ENCODE results near the gene R3HCC1L.

The R3HCC1L gene

GRCh38 chr10:98212196-98212595 is 77.7 kb downstream of the R3HCC1L start:
- Histone ChIP-seq H2AFZ (ENCODE audit: low read length) (no peak overlapping the region), H3K9me3 (ENCODE audit: insufficient read depth, low read depth, low read length) (0 out of 2 replicates have a peak, but pooled peaks cover 3% of the 10 kb centered on the region), H3K4me1 (ENCODE audit: insufficient read depth, low read length, poor library complexity, severe bottlenecking) (no peaks in the 10 kb centered on the region), H3K9ac (ENCODE audit: low read depth, low read length, poor library complexity, severe bottlenecking) (no peak overlapping the region), H3K36me3 (ENCODE audit: insufficient read depth, low read length) (peaks cover 31% of the 10 kb centered on the region), H3K27me3 (ENCODE audit: insufficient read depth, low read length, poor library complexity, severe bottlenecking) (no peaks in the 10 kb centered on the region), H3K4me2 (ENCODE audit: low read depth, low read length, poor library complexity, severe bottlenecking) (no peak overlapping the region), H3K79me2 (ENCODE audit: insufficient read depth, low read length) (peaks cover 13% of the 10 kb centered on the region; the same call in 1 of the 2 replicates), H4K20me1 (ENCODE audit: insufficient read depth, low read length, poor library complexity, severe bottlenecking) (no peaks in the 10 kb centered on the region), H3K9me2 (replicated peaks; ENCODE audit: low read depth, low read length) (no peaks in the 10 kb centered on the region), H3K4me3 (ENCODE audit: low read length, poor library complexity, severe bottlenecking) (no peak overlapping the region), H3F3A (ENCODE audit: low read depth) (no peaks in the 10 kb centered on the region)
- TF ChIP-seq CTCF (conservative IDR thresholded peaks at IDR 0.05; ENCODE audit: low read length) (no peak), EZH2phosphoT487 (IDR thresholded peaks at IDR 0.05; ENCODE audit: borderline replicate concordance) (no peak)

- Histone ChIP-seq H4K20me1 (ENCODE audit: insufficient read depth, low read length, poor library complexity, severe bottlenecking) (no peaks in the 10 kb centered on the region), H3K36me3 (ENCODE audit: insufficient read depth, low read length) (peaks cover 22% of the 10 kb centered on the region), H3K4me1 (ENCODE audit: insufficient read depth, low read length, poor library complexity, severe bottlenecking) (no peaks in the 10 kb centered on the region), H2AFZ (ENCODE audit: low read length) (no peak overlapping the region), H3K9me3 (ENCODE audit: insufficient read depth, low read depth, low read length) (0 out of 2 replicates have a peak, but pooled peaks cover 3% of the 10 kb centered on the region), H3K9ac (ENCODE audit: low read depth, low read length, poor library complexity, severe bottlenecking) (no peak overlapping the region), H3K9me2 (replicated peaks; ENCODE audit: low read depth, low read length) (no peaks in the 10 kb centered on the region), H3K4me2 (ENCODE audit: low read depth, low read length, poor library complexity, severe bottlenecking) (no peak overlapping the region), H3K4me3 (ENCODE audit: low read length, poor library complexity, severe bottlenecking) (no peak overlapping the region), H3F3A (ENCODE audit: low read depth) (no peaks in the 10 kb centered on the region), H3K27me3 (ENCODE audit: insufficient read depth, low read length, poor library complexity, severe bottlenecking) (no peaks in the 10 kb centered on the region), H3K79me2 (ENCODE audit: insufficient read depth, low read length) (peaks cover 19% of the 10 kb centered on the region; the same call in 1 of the 2 replicates)
- TF ChIP-seq CTCF (conservative IDR thresholded peaks at IDR 0.05; ENCODE audit: low read length) (no peak), EZH2phosphoT487 (IDR thresholded peaks at IDR 0.05; ENCODE audit: borderline replicate concordance) (no peak)
These were observed 79.3 kb downstream of the R3HCC1L start for GRCh38 chr10:98213740-98214139.

- no peak overlapping the region for H3K4me2 ChIP-seq (ENCODE audit: low read depth, low read length, poor library complexity, severe bottlenecking)
- H4K20me1 ChIP-seq (ENCODE audit: insufficient read depth, low read length, poor library complexity, severe bottlenecking): no peaks in the 10 kb centered on the region
- H3K9ac ChIP-seq (ENCODE audit: low read depth, low read length, poor library complexity, severe bottlenecking): no peak overlapping the region
- H2AFZ ChIP-seq (ENCODE audit: low read length): no peak overlapping the region
- H3K9me3 ChIP-seq (ENCODE audit: insufficient read depth, low read depth, low read length): peaks cover 14% of the 10 kb centered on the region; the same call in 1 of the 2 replicates
- peaks cover 33% of the 10 kb centered on the region for H3K79me2 ChIP-seq (ENCODE audit: insufficient read depth, low read length)
- H3K9me2 ChIP-seq (replicated peaks; ENCODE audit: low read depth, low read length): no peaks in the 10 kb centered on the region
- H3F3A ChIP-seq (ENCODE audit: low read depth): no peaks in the 10 kb centered on the region
- peaks cover 9% of the 10 kb centered on the region for H3K36me3 ChIP-seq (ENCODE audit: insufficient read depth, low read length)
- no peaks in the 10 kb centered on the region for H3K4me1 ChIP-seq (ENCODE audit: insufficient read depth, low read length, poor library complexity, severe bottlenecking)
- no peak for TF ChIP-seq CTCF (conservative IDR thresholded peaks at IDR 0.05; ENCODE audit: low read length)
- no peak for TF ChIP-seq EZH2phosphoT487 (IDR thresholded peaks at IDR 0.05; ENCODE audit: borderline replicate concordance)
- no peaks in the 10 kb centered on the region for H3K27me3 ChIP-seq (ENCODE audit: insufficient read depth, low read length, poor library complexity, severe bottlenecking)
- H3K4me3 ChIP-seq (ENCODE audit: low read length, poor library complexity, severe bottlenecking): no peak overlapping the region
These were observed 80.9 kb downstream of the R3HCC1L start for GRCh38 chr10:98215373-98215772.
